ENCODE measurements around the gene SLIT3.

SLIT3 gene

DNA sequence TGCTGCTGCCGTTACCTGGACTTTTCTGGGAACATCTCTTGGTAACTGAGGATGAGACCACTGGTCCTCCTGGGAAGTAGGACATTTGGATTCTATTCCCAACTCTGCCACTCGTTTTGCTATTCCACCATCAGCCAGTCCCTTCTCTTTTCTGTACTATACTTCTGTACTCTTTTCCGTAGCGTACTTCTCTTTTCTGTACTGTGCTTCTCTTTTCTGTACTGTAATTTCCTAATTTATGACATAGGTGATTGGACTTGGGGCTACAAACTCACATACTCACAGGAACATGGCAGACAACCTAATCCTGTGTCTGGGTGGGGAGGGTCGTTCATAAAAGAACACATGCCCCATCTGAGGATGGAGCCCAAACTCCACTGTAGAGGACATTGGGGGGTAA, 386.4 kb downstream of the SLIT3 start:
- DNase-seq: no peak

DNA sequence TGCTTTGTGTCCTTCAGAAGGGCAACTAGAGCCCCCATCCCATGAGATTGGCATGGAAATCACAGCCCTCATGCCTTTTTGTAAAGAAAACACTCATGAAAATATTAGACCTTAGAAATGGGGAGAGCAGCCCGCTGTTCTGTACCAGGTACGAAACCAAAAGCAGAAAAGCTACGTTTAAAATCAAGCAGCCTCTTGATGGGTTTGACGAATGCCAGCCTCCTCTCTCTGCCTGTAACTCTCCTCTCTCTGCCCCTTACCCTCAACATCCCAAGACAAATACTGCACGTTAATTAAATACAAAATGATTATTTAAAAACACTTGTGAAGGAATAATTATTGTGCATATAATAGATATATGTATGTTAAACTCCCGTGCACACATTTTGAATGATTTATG, 390.1 kb downstream of the SLIT3 start:
- no peak for DNase-seq

DNA sequence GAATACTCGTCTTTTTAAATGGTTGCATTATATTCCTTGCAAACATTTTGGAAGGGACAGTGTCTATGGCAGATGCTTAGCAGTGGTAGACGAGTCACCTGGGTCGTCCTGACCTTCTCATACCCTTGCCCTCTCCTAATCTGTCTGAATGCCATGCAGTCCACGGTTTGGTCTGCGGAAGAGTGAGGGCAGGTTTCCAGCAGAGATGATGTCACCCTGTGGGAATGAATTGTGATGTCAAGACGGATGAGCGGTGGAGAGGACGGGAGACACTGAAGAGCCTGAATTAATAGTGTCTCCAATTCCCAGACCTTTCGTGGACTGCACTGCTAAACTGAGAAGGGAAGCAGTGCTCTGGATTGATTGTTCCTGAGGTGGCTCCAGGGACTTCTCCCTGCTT, 392.7 kb downstream of the SLIT3 start:
- DNase-seq: no peak

DNA sequence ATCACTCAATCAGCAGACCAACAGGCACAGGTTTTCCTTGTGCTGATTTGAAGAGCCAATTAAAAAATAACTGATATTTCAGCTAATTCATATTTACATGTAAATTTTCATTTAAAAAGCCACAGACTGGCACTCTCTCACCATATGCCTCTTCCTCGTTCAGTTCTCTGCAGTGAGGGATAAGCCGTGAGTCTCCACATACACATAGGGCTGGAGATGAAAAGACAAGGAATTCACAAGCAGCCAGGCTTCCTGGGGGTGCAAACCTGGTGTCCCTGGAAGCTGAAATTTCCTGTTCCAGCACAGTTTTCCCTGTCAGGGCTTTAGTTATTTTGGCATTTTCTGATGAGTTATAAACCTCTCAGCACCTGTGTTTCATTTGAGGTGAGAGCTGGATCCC, 397.9 kb downstream of the SLIT3 start:
- DNase-seq: no peak

DNA sequence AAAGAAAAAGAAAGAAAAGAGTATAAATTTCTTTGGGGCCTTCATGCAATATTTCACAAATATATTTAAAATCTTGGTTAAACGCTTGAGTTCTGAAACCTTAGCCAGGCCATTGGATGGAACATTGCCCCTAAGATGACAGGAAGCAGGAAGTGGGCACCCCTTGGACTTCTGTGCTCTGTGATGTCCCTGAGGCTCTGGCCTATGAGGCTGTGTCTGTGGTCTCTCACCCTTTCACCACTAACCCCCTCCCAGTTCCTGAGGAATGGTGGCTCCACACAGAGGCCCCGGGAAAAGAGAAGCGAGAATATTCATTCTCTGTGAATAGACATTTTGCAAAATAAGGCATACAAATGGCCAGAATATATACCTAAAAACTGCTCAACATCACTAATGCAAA, 401.3 kb downstream of the SLIT3 start:
- no peak for DNase-seq

DNA sequence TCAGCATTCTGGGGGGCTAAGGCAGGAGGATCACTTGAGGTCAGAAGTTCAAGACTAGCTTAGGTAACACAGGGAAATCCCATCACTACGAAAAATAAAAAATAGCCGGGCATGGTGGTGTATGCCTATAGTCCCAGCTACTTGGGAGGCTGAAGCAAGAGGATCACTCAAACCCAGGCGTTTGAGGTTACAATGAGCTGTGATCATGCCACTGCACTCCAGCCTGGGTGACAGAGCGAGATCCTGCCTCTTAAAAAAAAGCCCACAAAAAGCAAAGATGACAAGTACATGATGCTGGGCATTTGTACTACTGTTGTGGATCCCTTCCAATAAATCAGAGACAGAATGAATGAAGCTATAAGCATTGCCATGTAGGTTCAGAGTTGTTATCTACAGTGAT, 401.7 kb downstream of the SLIT3 start:
- no peak for DNase-seq

DNA sequence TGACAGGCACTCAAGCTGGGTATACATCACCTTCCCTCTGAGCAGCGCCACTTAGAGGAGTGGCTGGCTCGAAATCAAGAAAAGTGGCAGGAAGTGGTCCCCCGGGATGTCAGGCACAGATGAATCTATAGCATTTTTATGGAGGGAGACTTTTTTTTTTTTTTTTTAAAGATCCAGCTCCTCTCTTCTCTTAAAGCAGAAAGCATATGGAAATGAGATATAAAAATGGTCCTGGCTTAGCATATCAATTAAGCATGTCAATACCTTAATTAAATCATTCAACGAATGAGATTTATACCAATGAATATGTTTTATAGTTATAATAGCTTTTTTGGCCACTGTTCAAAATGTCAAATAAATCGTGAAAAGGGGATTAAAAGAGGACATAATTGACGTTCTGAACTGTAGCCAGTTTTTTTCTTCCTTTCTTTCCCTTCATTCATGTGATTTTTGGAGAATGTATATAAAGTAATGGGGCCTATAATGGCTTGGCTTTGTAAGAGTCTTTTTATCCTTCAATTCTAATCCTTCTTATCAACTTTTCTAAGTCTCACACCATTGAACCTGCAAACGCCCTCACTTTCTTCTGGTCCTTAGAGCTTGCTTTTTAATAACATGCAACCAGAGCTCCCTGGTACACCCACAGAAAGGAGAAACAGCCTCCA, 402.6 kb downstream of the SLIT3 start:
- DNase-seq: no peak

DNA sequence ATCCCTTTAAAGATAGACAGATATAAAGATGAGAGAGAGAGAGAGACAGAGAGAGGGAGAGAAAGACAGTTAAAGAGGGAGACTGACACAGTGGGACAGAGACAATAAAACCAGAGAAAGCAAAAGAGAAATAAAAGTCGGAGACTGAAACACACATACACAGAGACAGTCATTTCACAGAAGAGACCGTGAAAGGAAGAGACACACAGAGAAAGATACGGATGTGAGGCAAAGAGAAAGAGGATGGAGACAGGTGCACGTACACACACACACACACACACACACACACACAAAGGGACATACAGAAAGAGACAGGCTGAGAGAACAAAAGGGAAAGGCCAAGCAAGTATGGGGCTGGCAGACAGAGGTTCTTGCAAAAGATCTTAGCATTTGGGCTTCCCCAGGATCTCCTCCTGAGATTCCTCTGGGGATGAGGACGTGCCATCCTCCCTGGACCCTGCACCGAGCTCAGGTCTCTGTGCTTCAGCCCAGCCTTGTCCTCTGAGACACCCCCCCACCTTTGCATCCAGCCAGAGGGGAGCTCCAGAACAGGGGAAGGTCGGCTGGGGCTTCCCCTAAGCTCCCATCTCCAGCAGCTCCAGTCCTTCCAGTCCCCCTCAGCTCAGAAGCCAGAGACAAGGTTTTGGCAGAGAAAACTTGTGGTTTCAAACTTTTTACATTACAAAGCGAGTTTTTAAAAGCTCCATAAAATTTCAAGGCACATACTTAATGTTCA, 403.4 kb downstream of the SLIT3 start:
- DNase-seq: no peak

DNA sequence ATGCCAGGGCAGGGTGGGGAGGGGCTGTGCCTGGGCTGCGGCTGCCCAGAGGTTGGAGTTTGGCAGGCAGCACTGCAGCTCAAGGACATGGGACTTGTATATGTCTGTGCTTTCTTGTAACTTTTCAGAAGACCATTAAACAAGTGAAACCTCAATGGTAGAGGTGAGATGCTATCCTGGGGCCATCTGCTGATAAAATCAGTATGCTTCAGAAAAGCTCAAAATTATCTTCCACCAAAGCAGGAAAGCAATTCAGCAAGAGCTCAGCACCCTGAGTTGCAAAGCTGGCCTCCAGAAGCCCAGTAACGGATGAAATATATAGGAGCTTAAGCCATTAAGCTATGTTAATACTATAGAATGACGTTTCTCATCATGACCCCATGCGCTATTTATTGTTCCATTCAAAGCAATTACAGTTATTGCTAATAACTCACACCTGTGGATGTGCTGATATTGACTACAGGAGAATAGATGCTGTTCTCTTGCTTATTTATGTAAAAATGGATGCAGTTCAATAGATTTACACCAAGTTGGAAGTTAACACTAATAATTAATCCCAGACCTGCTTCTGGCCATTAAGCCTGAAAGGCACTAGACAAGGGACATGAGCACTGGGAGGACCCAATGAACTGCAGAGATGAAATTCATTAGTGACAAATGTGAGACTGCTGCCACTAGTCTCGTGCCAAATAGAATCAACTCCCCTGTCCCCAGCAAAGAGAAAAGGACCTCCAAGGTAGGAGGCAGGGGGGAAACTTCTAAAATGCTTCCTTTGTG, 405.5 kb downstream of the SLIT3 start:
- DNase-seq: no peak

DNA sequence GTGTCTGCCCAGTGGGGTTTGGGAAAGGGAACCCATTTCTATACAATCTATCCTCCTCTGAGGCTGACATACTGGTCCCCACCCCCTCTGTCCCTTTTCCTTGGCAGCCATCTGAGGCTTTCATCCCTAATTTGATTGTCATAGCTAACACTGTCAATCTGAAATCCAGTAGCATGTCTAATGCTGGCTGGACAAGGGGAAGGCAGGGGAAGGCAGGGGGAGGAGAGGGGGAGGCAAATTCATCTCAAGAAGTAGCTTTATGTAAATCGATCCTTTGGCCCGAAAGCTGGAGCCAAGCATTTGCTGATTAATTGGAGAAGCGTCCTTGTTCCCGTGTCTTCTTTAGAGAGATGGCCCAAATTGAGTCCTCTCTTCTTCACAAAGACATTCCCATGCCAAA, 407.7 kb downstream of the SLIT3 start:
- DNase-seq: no peak

DNA sequence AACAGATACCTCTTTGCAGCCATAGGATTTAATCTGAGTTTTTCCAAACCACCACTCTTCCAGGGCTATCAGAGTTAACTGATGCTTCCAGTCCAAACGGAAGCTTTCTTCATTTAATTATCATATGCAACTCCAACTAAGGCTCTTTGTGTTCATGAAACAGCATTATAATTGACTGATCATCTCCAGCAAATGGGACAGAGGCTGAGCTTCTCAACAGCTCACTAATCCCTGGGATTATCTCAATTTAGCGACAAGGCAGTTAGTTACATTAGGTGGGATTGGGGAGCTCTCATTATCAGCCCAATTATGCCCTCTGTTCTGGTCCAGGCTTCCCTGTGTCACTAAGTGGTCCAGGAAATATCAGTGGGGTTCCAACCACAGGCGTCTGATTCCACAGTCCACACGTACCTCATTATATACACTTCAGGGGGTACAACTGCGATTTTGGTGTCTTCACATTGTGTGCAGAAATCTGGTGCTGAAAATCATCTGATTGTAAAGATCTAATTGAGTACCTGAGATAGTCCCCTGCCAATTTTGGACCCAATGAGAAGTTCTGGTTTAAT, 408.2 kb downstream of the SLIT3 start:
- no peak for DNase-seq

DNA sequence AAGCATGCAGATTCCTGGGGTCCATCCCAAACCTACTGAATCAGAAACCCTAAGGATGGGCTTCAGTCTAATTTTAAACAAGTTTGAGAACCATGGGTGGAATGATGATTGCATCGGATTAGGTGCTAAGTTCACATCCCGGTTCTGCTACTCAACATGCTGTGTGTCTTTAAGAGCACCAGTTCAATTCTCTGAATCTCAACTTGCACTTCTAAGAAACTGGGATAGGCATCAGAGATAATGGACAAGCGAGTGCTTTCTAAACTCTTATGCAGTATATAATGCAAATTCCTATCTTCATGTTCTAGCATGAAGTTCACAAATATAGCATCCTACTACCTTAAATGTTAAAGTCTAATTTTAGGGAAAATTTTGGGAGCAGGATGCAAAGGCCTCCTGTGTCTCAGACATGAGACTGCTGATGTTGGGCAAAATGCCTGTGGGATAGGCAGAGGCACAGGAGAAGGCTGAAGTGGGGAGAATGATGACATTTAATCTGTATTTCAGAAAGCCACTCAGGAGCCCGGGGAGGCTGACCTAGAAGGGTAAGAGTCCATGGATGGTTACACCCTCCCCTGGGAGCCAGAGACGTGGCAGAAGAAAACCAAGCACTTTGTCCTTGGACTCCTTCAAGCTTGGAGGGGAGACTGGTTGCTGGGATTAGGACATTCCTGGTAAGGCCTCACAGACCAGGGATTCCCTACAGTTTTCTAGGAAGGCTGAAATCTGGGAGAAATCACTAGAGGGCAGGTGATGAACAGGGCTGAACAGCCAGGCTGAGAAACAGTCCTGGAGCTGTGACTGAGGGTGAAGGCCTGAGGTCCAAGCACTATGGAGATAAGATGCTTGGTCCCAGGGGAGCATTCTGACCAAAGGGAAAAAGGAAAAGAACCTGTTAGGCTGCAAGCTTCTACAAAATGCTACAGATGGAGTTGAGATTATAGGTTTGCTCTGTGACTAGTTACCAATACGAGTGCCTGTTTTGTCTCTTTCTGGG, 409.8 kb downstream of the SLIT3 start:
- DNase-seq: no peak

DNA sequence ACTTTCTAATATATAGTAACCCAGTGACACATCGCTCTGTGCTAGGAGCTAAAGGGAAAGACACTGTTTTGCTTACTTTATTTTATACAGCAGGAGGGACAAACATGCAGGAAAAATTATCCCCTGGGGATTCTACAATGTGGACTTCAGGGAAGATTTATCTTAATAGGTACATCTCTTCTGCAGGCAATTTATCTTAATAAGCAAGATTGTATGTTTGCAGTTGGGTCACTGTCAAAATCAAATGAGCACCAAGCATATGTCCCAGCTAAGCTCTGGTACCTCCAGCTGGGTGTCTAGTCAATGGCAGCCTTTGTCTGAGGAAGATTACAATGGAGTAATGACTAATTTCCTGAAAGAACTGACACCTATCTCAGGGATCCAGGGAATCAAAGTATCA, 411.9 kb downstream of the SLIT3 start:
- DNase-seq: no peak

DNA sequence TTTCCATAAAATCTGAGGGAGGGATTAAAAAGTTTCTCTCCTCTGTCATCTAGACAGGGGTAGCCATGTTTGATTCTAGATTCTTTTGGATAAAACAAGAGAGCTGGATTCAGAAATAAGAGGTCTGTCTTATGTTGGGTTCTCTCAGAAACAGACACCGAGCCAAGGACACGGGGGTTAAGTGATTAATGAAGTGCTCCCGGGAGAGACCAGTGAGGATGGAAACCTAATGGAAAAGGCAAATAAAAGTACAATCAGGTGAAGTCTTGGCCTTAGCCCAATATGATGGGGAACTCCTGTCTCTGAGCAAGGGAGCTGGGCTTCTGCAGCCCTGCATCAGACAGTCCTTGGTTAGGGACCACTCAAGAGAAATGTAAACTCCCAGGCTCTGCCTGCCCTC, 413.0 kb downstream of the SLIT3 start:
- DNase-seq: no peak

DNA sequence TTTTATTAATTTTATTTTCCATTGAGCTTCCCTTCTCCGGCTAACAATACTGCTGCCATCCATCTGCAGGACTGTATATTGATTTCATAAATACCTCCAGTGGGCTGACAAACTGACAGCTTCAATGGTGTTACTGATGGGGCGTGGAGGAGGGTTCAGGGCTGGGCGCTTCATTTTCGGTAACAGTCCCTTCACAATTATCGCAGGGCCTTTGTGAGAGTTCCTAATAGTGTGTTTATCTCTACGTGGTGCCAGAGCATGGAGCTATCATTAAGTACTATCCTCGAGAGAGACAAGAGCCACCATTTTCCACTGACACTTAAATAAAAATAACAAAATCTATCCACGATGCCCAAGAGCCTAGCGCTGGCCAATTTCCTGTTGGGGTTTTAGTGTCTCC, 414.8 kb downstream of the SLIT3 start:
- DNase-seq: no peak

DNA sequence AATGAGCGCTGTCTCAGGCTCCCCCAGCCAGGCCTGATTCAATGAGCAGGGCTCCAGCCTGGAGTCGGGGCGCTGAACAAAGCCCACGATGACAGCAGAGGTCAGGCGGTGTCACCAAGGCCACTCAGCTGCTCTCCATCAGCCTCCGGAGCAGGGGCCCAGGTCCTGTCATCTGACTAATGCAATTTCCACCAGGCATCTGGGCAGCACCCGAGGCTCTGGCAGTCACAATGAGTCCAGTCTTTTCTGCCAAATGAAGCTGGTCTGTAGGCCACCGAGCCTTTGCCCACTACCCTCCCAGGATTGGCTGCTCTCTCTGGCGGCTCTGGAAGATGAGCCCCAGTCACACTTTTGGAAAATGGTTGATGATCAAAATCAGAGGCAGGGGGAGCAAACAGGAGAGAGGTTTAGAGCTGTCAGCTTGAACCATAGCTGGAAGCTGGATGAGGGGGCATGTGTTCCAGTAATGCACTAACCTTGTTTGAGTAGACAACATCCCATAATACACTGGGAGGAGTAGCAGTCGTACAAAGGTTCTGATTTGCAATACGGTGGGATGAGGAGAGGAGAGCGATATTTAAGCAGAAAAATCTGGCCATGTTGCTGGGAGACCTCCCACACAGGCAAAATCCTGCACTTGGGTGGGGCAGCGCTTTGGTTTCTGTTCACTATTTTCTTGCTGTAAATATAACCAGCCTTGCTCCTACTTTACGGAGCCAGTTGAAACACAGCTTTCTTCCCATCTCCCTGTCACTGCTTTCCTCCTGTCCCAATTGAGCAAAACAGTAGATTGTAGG, 415.4 kb downstream of the SLIT3 start:
- no peak for DNase-seq

DNA sequence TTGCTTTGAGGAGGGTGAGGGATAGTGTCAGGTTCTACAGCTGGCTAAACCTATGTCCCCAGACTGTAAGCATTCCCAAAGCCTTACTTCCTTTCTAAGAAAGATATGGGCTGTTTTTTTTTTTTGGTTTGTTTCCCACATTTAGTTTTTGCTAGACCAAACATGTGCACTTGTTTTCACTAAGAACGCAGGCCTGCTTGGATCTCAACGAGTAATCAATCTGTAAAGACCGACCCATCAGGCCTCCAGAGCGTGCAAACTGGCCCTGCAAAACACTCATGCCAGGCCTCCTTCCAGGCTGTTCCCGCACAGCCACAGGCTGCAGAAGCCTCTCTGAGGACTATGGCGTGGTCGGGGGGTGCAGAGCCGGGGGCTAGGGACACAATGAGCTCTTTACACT, 416.9 kb downstream of the SLIT3 start:
- DNase-seq: no peak

DNA sequence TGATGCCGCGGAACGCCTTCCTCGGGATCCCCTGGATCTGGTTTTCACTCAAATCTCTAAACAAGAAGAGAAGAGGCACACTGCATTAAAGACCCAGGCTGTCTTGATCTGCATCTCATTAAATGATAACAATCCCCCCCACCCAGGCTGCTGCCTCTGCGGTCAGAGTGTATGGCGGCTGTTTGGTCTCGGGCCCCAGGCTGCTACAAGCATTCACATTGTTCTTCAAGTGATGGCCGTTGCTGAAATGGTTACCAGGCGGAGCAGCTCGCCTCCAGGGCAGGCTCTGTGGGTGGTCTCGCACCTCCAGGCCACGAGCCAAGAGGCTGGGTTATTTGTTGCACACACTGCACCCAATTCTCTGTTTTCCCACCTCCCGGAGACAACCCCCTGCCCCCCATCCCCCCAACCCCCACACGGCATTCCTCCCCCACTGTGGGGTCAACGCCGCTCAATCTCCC, 417.6 kb downstream of the SLIT3 start:
- no peak for DNase-seq

DNA sequence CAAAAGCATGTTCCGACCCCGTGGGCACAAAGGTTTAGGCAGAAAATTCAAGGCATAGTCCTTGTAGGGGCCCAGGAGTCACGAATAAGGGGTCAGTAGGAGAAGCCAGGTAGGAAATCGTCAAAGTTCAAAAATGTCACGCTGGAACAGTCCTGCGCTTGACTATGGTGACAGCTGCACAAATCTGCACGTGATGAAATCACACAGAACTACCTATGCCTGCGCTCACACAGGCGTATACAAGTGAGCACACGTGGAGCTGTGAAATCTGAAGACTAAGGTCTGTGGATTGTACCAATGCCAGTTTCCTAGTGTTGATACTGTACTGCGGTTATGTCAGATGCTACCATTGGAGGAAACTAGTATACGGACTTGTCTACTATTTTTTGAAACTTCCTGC, 418.7 kb downstream of the SLIT3 start:
- no peak for DNase-seq

DNA sequence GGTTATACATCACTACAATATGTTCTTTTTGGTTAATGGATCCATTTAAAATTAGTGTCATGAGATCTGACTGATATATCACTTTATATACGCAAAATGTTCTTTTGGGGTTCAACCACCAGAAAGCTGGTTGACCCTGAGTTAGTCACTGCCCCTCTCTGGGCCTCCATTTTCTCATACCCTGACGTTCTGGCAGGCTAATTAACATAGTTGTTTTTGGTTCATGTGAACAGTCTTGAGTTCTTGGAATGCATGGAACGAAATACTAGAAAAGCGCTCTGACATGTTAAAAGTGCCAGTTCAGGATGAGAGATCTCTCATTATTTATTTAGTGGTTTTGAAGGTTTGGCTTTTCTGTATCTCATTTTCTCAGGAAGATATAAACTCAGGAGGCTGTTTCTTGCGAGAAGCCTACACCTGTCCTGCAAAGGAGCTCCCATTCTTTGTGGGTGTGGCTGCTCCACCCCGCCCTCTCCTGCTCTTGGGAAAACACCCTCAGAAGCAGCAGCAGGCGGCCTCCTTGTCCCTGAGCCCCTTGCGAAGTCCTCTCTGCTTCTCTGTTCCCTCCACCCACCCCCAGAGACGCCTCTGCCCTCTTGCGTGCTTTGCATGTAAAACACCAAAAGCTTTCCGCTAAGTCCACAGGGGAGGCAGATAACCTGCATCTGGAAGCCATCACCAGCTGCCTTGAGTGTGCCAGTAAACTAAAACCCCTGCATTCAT, 419.4 kb downstream of the SLIT3 start:
- no peak for DNase-seq

DNA sequence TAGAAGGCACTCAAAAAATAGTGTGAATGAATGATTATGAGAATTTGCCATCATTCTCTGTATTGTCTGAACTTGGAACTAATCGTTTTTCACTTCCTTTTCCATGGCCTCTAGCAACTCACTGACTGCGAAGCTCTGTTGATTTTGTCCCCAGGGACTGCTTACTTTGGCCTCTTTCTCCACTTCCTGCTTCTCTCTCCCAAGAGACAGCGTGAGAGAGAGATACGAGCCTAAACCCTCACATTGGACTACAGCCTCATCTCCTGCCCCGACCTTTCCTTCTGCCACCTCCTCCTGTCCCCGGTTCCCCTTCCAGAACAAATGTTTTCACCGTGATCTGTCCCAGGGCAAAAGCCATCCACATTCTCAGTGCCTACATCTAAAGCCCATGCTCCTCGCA, 421.0 kb downstream of the SLIT3 start:
- no peak for DNase-seq

Data from activated CD4-positive, CD25-positive, alpha-beta regulatory T cell treated with anti-CD3 and anti-CD28 coated beads, Interleukin-2, amount 50 U/mL, for 72 hours (primary cell).